Measurements from ENCODE around the gene LIMCH1. TPM values are rescaled to one million over a fixed set of nuclear protein-coding genes. Genes with fewer than 3 reads are reported as not detected.

The LIMCH1 gene
- total RNA-seq, 1 donor from 2014 or later = 3.4 TPM

DNA sequence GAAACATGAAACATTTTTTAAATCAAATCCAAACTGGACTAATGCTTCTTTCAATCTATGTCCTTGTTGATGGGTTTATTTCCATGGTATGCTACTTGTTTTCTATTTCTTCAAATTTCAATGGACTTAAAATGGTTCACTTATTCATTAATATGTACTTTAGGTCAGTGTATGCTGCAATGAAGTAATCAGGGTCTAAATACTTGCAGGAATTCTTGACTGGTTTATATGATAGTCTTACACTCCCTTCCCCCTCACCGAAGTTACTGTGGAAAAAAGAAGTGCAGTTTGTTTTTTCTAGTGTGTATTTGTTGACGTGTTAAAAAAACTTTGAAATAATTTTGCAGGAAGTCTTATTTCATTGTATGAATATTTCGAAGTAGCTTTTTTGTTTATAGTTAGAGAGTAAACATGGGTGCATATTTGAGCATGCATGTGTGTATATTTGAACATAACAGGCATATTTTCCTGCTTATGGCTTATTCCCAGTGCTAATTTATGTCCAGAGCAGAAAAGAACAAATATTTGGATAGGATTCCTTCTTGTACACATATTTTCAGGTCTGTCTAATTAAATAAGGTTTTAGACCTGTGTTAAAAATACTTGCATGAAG is 65.0 kb downstream of the LIMCH1 start:
- no peak overlapping the region for H3K4me3 ChIP-seq (ENCODE audit: low read depth, low read length)
- H3K36me3 ChIP-seq (ENCODE audit: control insufficient read depth, insufficient read depth, low read length) = no peaks in the 10 kb centered on the region
- DNase-seq (ENCODE audit: low read depth) = no peak
- TF ChIP-seq, protein P1, sequence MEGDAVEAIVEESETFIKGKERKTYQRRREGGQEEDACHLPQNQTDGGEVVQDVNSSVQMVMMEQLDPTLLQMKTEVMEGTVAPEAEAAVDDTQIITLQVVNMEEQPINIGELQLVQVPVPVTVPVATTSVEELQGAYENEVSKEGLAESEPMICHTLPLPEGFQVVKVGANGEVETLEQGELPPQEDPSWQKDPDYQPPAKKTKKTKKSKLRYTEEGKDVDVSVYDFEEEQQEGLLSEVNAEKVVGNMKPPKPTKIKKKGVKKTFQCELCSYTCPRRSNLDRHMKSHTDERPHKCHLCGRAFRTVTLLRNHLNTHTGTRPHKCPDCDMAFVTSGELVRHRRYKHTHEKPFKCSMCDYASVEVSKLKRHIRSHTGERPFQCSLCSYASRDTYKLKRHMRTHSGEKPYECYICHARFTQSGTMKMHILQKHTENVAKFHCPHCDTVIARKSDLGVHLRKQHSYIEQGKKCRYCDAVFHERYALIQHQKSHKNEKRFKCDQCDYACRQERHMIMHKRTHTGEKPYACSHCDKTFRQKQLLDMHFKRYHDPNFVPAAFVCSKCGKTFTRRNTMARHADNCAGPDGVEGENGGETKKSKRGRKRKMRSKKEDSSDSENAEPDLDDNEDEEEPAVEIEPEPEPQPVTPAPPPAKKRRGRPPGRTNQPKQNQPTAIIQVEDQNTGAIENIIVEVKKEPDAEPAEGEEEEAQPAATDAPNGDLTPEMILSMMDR (IDR thresholded peaks at IDR 0.05; ENCODE audit: insufficient read depth, low read length, poor library complexity, severe bottlenecking) = no peak
- no peaks in the 10 kb centered on the region for H3K27me3 ChIP-seq (ENCODE audit: control insufficient read depth, insufficient read depth, low read length)

DNA sequence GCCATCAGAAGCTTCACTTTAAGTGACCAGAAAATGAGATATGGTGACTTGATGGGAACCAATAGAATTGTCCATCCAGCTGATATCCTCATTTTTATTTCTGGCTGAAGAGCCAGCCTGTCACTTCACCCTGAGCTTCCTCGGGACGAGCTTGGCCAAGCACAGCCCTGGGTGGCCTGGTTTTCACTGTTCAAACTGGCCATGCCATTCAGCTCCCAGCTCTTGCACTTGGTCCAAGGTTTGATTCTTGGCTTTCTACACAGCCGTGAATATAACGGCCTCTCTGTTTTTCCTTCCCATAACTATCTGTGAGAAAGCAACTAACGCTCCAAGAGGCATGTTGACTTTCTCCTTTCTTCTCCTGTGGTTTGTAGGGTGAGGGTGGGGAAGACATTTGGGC is 71.9 kb downstream of the LIMCH1 start:
- TF ChIP-seq, protein P1 (IDR thresholded peaks at IDR 0.05; ENCODE audit: insufficient read depth, low read length, poor library complexity, severe bottlenecking) = no peak
- Histone ChIP-seq H3K36me3 (ENCODE audit: control insufficient read depth, insufficient read depth, low read length) (no peaks in the 10 kb centered on the region), H3K4me3 (ENCODE audit: low read depth, low read length) (no peak overlapping the region), H3K27me3 (ENCODE audit: control insufficient read depth, insufficient read depth, low read length) (no peaks in the 10 kb centered on the region)
- no peak for DNase-seq (ENCODE audit: low read depth)

DNA sequence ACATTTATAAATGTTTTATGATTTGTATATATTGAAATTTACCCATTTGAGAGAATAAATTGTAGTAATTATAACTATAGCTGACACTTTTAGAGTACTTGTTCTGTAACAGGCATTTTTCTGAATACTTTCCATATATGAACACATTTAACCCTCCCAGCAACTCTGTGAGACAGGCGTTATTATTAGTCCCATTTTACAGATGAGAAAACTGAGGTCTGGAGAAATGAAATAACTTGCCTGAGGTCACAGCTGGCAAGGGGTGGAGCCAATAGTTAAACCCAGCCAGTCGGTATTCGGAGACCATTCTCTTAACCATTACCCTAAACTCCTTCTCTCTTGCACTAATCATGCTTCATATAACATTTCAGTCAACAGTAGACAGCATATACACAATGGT is 72.5 kb downstream of the LIMCH1 start:
- Histone ChIP-seq H3K4me3 (ENCODE audit: low read depth, low read length) (no peak overlapping the region), H3K36me3 (ENCODE audit: control insufficient read depth, insufficient read depth, low read length) (no peaks in the 10 kb centered on the region), H3K27me3 (ENCODE audit: control insufficient read depth, insufficient read depth, low read length) (no peaks in the 10 kb centered on the region)
- TF ChIP-seq, protein P1 (IDR thresholded peaks at IDR 0.05; ENCODE audit: insufficient read depth, low read length, poor library complexity, severe bottlenecking) = no peak
- DNase-seq (ENCODE audit: low read depth) = no peak

DNA sequence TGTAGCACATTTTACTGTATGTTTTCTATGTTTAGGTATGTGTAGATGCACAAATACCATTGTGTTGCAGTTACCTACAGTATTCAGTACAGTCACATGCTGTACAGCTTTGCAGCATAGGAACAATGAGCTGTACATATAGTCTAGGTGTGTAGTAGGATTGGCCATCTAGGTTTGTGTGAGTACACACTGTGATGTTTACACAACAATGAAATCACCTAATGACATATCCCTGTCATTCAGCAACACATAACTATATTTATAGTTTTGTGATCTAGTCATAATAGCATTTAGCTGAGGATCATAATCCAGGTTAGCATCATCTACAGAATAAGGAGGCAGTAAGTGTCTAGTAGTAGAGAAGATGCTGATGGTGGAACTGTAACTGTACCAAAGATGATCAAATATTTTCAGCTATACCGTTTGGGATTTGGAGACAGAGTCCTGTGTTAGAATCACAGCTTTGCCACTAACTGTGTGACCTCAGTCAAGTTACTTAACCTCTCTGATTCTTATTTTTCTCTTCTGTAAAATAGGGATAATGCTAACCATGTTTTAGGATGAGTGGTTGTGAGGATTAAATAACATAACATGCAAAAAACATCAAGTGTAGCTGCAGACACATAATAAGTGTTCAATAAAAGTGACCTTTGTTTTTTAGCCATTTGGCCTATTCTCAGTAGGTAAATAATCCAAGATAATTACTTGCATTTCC is 73.3 kb downstream of the LIMCH1 start:
- DNase-seq (ENCODE audit: low read depth) = no peak
- TF ChIP-seq, protein P1 (IDR thresholded peaks at IDR 0.05; ENCODE audit: insufficient read depth, low read length, poor library complexity, severe bottlenecking) = no peak
- no peak overlapping the region for H3K4me3 ChIP-seq (ENCODE audit: low read depth, low read length)

DNA sequence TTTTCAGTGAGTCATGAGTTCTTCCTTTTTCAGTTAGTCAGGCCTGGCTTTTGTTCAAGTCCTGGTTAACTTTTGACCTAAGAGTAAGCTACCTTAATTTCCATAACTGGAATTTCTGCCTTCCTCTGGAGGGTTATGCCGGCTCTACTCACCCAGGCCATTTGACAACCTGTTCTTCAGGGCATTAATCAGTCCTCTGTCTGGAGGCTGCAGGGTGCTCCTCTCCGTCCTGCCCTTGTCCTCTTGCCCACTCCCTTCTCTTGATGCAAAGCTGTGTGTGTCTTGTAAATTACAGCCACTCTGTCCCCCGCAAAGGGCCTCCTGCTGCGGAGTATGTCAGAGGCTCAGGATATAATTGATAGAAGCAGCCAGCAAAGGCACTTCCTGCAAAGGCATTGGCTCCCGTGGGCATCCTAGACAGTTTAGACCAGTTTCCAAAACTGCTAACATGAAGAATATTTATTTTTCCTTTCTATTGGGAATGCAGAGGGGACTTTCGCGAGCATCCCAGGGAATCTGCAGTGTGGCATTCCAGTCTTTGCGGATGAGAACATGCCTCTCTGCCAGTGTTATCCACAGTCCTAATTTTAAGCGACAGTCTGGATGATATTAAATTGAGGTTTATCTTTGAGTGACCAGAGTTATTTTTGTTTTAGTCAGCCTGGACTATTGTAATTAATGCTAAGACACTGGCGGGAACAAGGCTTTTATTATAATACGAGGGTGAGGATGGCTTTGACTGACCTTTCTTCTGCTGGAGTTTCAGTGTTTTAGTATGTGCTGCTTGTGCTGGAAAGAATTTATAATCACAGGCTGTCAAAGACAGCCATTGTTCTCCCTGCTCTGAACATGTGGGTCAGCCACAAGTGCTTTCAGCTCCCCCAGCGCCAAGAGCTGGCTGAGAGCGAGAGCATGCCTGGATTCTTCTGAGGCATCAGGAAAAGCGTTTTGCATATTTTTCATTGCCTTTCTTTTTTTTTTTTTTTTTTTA is 74.2 kb downstream of the LIMCH1 start:
- peak; percentile 42 for DNase-seq (ENCODE audit: low read depth)
- Histone ChIP-seq H3K4me3 (ENCODE audit: low read depth, low read length) (no peak overlapping the region), H3K27me3 (ENCODE audit: control insufficient read depth, insufficient read depth, low read length) (no peaks in the 10 kb centered on the region), H3K36me3 (ENCODE audit: control insufficient read depth, insufficient read depth, low read length) (no peaks in the 10 kb centered on the region)
- TF ChIP-seq, protein P1 (IDR thresholded peaks at IDR 0.05; ENCODE audit: insufficient read depth, low read length, poor library complexity, severe bottlenecking) = no peak

More for the DNA sequence above, 73.3 kb downstream of the LIMCH1 start:
- Histone ChIP-seq H3K36me3 (ENCODE audit: control insufficient read depth, insufficient read depth, low read length) (no peaks in the 10 kb centered on the region), H3K27me3 (ENCODE audit: control insufficient read depth, insufficient read depth, low read length) (no peaks in the 10 kb centered on the region)
